ENCODE data around the gene LYPD4.

Gene LYPD4

DNA sequence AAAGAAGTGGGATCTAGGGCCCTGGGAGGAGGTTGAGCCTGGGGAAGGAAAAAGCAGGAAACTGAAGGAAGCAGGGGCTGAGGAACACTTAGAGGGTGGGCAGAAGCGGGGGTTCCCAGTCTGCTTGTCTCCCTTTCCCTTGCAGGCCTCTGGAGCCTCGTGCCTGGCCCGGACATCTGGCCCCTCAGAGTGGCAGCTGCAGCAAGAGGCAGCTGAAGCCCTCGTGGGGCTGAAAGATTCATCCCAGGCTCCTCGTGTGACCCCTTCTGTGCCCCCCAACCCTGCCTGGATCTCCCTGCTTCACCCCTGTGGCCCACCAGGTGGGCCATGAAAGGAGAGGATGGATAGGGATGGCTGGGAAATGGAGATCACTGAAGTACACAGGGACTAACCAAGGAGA, 5.9 kb upstream of the LYPD4 start:
- DNase-seq (ENCODE audit: low read depth in 2 of 2), result no peak

DNA sequence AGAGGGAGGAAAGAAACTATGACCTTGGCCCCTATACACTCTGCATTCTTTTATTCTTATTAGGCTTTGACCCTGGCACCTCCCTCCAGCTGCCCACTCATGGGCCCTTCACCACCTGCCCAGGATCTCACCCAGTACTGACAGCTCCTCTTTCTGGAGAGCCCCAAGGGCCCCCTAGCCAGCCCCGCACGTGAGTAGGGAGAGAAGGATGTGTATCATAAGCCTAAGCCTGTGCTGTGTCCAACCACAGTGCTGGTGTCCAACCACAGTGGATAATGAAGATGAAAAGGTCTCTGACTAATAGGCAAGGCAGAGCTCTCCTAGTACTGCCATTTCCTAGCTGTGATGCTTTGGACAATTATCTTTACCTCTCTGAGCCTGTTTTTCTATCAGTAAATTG, 4.6 kb upstream of the LYPD4 start:
- no peak for DNase-seq (ENCODE audit: low read depth in 2 of 2)

DNA sequence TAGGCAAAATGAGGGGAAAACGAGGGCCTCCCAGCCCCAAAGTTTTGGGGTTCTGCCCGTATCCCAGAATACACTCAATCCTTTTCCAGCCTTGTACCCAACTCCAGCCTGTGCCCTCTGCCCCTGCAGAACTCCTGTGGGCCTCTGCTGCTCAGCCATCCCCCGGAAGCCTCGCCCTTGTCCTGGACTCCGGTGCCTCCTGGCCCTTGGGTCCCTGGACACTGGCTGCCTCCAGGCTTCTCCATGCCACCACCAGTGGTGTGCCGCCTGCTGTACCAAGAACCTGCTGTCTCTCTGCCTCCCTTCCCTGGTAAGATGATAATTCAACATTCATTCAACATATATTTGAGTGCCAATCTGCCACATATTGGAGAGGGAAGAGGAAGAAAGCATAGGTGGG, 4.2 kb upstream of the LYPD4 start:
- no peak for DNase-seq (ENCODE audit: low read depth in 2 of 2)

DNA sequence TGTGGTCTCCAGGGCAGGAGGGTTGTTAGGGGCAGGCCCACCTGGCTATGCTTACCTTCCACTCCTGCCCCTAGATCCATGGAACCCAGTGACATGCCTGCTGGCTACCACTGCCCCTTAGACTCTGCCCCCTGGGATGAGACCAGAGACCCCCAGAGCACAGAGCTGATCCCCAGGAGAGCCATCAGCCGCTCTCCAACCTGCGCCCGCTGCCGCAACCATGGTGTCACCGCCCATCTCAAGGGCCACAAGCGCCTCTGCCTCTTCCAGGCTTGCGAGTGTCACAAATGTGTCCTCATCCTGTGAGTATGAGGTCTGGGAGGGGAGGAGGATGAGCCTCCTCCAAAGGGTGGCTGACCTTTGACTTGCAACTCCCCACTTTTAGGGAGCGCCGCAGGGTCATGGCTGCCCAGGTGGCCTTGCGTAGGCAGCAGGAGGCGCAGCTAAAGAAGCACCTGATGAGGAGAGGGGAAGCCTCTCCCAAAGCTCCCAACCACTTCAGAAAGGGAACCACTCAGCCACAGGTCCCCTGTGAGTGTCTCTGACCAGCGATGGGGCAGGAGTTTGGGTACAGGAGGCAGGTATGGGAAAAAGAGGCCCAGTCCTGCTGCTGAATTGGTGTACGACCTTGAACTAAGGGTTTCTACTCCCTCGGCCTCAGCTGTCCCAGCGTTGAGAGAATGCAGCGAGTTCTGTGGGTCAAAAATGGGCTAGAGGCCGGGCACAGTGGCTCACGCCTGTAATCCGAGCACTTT, 3.0 kb upstream of the LYPD4 start:
- no peak for DNase-seq (ENCODE audit: low read depth in 2 of 2)

DNA sequence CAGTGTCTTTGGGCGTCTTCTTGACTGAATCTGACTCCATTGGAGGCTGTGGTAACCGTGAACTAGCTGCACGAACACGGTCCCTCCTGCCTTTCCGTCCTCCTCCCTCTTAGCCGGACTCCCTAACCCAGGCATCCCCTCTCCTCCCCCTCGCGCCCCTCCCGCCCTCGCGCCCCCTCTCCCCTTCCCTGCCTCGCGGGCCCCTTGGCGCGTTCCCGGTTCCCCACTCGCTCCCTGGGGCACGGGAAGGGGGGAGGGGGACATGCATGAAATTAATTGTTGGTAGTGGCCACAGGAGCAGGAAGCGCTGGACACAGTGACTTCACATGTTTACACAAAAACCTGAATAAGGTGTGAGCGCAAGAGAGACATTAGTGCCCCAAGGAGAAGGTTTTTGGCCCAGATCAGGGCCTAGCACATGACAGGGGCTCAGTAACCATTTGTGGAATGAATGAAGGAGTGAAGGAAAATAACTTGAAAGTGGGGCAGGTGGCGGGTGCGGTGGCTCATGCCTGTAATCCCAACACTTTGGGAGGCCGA, 638 bp upstream of the LYPD4 start:
- no peak for DNase-seq (ENCODE audit: low read depth in 2 of 2)

DNA sequence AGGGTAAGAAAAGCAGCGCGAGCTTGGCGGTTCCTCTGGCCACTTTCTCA, 343 bp upstream of the LYPD4 start, which contains the start of gene DMRTC2:
Gene DMRTC2 (plus strand): TSS at position 42 of the 50 bp plus-strand sequence. CDS start 2,387 bp downstream, outside the sequence.
- DNase-seq (ENCODE audit: low read depth in 2 of 2), result no peak

DNA sequence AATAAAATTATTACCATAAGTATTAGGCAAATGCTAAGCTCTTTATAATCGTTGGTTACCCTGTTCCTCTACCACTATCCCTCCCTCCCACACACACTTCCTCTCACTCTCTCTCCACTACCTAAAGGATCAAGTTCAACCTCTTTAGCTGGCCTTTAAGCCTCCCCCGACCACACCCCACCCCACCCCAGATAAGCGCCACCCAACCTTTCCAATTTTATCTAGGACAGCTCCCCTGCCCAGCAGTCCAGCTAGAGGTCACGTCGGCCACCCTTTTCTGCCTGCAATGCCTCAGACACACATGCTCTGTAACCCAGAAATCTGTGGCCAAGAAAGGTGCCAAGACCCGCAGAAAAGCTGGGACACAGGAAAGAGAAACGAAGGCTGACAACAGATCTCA, 1.1 kb downstream of the LYPD4 start:
- no peak for DNase-seq (ENCODE audit: low read depth in 2 of 2)

DNA sequence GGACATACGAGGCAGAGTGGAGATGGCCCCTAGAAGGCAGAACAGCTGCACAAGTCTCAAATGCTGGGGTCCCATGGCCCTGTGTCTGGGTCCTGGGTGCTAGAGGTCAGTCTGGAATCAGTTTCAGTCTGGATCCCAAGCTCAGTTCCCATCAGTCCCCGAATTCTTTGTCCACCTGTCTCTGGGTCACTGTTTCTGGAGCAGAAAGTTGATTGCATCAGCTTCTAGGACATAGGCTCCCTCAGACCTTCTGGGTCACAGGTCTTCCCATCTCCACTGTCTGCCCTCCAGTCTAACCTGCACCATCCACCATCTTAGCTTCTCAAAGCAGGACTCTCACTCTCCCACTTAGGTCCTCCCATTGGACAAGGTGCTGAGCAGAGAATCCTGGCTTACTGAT, 5.3 kb downstream of the LYPD4 start:
- DNase-seq (ENCODE audit: low read depth in 2 of 2), result no peak

DNA sequence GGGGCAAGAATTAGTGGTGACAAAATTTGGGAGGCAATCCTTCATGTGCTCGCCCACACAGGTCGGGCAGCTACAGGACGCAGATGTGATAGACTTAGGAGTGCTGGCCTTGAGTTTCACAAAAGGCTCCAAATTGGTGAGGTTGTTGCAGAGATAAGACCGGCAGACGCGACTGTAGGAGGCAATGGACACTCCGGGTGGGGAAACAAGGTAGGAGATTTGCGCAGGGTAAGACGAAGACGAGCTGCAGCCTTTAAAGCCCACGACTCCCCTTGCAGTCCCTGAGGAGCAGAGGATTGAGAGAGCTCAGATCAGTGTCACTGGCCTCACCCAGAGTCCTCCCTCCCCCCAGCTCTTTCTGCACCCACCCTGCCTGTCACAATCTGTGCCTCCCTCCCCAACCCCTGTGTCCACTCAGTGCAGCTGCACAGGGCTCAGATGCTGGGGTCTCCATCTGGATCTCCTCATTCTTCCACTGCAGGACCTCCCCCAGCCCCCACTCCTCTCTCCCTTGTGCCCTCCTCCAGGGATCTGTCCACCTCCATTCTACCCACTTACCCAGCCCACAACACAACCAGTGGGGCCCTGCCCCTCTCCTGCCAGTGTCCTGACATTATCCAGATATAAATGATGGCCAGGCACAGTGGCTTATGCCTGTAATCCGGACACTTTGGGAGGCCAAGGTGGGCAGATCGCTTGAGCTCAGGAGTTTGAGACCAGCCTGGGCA, 6.3 kb downstream of the LYPD4 start:
- no peak for DNase-seq (ENCODE audit: low read depth in 2 of 2)

DNA sequence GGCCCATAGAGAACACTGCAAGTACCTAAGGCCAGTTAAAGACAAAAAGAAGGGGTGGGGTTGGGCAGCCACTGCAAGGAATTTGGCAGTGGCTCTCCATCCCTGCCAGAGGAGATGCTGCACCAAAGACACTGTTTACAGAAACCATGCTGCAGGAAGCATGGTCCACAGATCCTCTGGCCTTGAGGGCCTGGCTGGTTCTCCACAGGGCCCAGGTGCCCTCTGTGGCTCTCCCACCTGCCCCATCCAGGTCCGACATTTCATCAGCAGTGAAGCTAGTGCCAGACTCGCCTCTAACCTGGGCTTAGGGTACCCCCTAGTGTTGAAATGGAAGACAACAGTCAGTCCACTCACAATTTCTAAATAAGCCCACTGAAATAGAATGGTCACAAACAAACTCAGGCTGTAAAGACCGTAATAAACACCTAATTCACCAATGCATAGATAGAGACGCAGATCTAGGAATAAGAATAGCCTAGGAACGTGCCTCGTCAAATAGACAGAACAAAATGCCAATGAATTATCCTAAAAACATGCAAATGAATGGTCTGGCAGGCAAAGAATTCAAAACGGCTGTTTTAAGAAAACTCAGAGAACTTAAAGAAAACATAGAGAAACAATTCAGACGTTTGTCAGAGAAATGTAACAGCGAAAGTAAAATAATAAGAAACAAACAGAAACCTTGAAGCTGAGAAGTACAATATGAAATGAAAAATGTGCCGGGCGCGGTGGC, 23.3 kb downstream of the LYPD4 start:
- DNase-seq (ENCODE audit: low read depth in 2 of 2), result peak; percentile 10 to 12

DNA sequence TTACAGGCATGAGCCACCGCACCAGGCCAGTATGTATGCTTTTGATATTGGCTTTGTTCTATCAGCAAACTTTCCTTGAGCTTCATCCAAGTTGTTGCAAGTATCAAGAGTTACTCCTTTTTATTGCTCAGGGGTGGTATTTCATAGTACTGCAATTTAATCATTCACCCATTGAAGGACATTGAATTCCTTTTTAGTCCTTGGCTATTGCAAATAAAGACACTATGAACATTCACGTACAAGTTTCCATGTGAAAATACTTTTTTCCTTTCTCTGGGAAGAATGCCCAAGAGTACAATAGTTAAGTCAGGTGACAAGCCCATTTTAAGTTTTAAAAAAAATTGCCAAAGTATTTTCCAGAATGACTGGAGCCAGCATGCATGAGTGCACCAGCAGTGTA, 27.7 kb downstream of the LYPD4 start:
- DNase-seq (ENCODE audit: low read depth in 2 of 2), result no peak

DNA sequence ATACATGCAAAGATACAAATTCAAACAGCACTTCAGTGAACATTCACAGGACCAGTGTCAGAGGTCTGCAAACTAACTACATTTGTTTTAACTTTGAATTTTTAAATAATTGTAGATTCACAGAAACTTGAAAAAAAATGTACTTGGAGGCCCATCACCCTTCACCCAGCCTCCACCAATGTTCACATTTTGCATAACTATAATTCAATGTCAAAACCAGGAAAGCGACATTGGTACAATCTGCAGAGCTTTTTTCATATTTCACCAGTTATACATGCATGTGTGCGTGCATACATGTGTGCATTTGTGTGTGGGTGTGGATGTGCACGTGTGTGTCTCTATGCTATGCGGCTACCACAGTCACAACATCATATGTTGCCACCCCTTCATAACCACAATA, 29.2 kb downstream of the LYPD4 start:
- no peak for DNase-seq (ENCODE audit: low read depth in 2 of 2)

DNA sequence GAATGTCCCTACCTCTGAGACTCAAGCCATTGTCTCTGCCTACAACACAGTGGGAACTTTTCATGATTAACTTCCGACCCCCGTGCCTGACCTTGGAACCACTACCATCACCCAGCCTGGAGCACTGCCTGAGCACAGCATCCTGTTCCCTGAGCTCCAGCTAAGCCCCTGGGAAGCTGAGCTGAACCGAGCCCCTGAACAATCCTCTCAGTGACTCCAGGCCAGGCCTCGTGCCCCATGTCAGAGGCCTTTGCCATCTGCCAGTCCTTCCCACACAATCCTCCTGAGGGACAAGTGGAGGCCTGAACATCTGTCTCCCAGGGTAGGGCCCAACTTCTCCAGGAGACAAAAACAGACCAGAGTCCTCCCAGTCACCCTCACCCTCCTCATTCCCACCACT, 30.6 kb downstream of the LYPD4 start:
- no peak for DNase-seq (ENCODE audit: low read depth in 2 of 2)

DNA sequence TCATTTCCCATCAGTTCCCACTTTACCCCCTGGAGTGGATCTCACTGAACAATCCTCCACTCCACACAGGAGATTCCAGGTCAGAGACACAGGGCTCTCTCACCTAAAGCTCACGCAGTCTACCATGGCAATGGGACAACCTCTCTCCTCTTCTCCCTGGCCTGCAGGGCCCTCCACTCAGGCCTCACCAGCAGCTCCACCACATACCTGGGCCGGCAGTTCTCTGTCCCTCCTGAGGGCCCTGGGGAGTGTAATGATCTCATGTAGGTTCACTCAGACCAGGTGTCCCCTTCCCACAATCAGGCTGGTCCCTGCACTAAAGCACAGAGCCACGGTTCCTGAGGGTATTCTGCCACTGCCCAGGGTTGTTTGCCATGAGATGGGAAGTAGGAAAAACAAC, 32.5 kb downstream of the LYPD4 start:
- DNase-seq (ENCODE audit: low read depth in 2 of 2), result no peak

DNA sequence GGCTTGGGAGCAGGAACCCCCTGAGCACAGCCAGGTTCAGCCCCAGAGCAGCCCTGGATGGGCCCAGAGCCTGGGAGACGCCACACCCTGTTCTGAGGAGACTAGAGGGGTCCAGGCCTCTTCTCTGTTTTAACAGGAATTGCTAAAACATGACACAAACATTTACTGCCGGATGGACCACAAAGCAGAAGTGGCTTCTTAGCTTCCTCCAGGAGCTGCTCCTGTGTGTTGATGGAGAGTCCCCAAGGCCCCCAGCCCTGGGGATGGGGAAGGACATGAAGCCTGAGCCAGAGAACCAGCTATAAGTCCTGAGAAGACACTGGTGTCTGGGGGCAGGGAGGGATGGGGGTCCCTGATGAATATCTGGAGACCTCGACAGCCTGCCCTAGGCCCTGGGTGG, 33.4 kb downstream of the LYPD4 start:
- DNase-seq (ENCODE audit: low read depth in 2 of 2), result no peak

DNA sequence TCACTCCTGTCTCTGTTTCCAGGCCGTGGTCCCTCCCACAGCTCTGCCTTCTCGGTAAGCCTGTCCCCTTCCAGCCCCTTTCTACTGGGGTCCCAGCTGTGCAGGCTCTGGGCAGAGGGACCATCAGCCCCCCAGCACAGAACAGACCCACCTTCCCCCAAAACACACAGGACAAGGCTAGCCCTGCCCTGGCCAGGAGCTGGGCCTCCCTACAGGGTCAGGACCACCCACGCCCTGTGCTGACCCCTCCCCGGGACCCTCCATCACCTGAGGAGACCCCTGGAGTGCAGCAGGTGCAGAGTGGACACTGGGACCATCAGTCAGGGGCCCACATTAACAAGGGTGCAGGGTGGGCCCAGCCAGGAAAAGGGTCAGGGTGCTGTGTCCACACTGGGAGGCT, 34.2 kb downstream of the LYPD4 start:
- no peak for DNase-seq (ENCODE audit: low read depth in 2 of 2)

DNA sequence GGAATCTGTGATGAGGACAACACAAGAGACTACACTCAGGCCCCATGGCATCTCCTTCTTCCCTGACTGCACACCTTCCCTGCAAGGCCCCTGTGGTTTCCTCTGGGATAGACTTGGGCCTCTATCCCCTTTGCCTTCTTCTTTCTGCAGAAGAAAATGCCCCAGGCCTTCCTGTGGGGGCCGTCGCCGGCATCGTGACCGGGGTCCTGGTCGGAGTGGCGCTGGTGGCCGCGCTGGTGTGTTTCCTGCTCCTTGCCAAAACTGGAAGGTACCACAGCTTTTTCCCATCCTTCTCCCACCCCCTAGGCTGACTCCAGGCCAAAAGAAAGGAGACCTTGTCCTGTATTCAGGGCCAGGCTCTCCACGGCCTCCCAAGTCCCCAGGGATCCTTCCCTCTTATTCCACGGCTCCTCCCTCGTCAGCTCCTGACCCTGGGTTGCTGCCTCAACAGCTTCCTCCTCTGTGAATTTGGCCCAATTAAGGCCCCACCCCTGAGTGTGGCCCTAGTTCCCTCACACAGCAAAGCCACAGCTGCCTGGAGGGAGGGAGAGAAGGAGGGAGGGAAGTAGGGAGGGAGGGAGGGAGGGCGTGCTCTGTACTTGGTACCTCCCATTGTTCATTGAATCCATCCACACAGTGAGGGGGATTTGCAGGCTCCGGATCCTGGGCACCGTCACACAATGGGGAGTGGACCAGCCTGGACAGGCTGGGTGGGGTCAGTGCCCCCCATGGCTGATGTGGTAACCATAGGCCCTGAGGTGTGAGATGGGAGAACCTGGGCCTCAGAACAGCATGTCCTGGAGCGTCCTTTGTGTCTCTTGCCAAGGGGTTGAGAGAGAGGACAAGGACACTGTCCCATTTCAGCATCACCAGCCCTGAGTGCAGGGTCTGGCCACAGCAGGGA, 35.6 kb downstream of the LYPD4 start:
- DNase-seq (ENCODE audit: low read depth in 2 of 2), result no peak

DNA sequence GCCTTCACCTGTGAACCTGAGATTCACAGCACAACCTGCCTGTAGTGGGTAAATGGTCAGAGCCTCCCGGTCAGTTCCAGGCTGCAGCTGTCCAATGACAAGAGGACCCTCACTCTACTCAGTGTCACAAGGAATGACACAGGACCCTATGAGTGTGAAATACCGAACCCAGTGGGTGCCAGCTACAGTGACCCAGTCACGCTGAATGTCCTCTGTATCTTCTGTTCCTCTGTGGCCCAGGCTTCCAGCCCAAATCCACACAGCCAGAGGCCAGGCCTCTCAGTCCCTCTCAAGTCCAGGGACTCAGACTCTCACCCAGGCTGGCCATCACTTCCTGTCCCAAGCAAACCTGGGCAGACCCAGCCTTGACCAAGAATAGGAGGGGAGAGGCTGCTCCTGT, 37.3 kb downstream of the LYPD4 start:
- no peak for DNase-seq (ENCODE audit: low read depth in 2 of 2)

DNA sequence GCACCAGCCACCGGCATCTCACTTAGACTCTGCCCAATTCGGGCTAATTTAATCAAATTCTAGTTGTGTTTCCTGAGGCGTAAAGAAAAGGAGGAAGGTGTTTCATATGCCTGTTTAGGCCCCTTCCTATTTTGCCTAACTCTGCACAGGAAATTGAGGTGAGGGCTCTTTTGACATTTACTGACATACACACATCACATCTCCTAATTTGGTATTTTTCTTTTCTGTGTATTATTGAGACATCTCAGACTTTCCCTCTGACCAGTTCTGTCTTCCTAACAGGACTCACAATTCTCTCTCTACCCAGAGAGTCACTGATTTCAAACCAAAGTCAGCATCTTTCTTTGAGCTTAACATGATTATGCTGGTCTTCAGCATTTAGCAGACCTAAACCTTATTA, 40.1 kb downstream of the LYPD4 start:
- DNase-seq (ENCODE audit: low read depth in 2 of 2), result no peak

DNA sequence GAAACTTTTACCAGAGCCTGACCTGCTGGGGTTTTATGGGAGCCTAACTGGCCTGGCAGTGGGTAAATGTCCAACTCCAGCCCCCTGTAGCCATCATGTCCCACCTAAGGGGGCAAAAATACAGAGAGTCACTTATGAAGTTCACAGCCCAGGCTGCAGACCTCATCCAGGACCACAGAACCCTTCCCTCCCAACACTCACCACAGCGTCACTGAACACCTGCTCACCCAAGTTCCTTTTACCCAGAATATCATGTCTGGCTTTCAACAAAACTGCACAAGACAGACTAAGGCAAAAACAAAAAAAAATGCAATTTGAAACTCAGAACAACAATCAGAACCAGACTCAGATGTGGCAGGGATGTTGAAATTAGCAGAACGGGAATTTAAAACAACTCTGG, 41.7 kb downstream of the LYPD4 start:
- DNase-seq (ENCODE audit: low read depth in 2 of 2), result no peak

DNA sequence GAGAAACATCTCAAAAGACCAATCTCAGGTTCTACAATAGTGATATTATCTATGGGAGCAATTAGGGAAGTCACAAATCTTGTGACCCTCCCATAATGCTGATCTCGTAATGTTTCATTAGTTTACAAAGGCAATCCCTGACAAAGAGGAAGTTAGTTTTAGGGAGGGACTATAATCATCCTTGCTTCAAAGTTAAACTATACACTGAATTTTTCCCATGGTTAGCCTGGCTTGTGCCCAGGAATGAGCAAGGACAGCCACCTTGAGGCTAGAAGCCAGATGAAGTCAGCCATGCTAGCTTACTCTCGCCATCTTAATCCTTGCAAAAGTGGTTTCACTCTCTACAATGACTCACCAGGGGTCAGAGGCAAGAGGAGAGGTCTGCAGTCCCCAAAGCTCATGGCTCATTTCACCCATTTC, 42.7 kb downstream of the LYPD4 start:
- DNase-seq (ENCODE audit: low read depth in 2 of 2), result no peak

DNA sequence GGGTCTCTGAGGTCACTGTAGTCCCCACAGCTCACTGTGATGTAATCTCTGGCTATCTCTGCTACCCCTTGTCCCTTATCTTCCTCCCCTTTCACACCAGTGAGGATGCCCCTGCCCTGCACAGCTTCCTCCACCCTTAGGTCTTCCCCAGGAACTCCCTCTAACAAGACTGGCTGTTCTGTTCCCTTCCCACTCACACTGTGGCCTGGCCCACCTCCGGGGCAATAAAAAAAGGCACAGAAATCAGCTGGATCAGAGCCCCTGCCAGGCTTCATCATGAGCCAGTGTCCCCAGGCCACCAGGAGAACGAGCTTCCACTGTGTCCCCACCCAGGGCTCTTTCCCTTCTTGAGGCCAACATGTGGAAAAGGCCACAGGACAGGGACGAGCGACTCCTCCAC, 43.5 kb downstream of the LYPD4 start:
- no peak for DNase-seq (ENCODE audit: low read depth in 2 of 2)
